HCT116 (cell line): ENCODE results near the gene CCL17. TPM values are rescaled to one million over a fixed set of nuclear protein-coding genes. Genes with fewer than 3 reads are reported as not detected.

ENCODE experiments used
- ATAC-seq: fragments of 200-7000 bp; cut with Tn5 transposase; 2 replicates; pipeline ENCODE4 v1.9.1; 2020; ENCODE audit warnings: mild to moderate bottlenecking, moderate library complexity
- BruUV-seq: library from RNA; stranded (reverse); fragments of 400-500 nt; replicated peaks from 2 replicates; lab custom pipeline; 2021; lab: Mats Ljungman, UMichigan
- CTCF ChIA-PET: fragments of 300-600 bp; sonication (Branson Sonifier 250); formaldehyde crosslinking; loops from one replicate; lab custom pipeline; 2021; ENCODE audit warnings: antibody characterized with exemption; lab: Charles Lee
- POLR2A ChIA-PET: fragments of 300-600, 350-600 bp; sonication (Branson Sonifier 250); formaldehyde crosslinking; loops from one replicate; lab custom pipeline; 2021; ENCODE audit warnings: antibody characterized with exemption; lab: Charles Lee
- RAD21 ChIA-PET, 2 experiments: fragments of 300-600 bp; sonication (Branson Sonifier 250); formaldehyde crosslinking; loops; one replicate each; lab custom pipeline; 2023; ENCODE audit warnings: low total read pairs in 2 of 2; ENCODE audit not compliant: uncharacterized antibody in 2 of 2, unreplicated experiment in 2 of 2, low non-redundant PET in 1 of 2; lab: Charles Lee
- DNase-seq: peaks from one replicate; pipeline ENCODE4 v3.0.0-alpha.2; 2010; ENCODE audit warnings: low read depth, low spot score
- H2AFZ ChIP-seq: fragments of 200-600 bp; shearing (Covaris generic), sonication (generic); 2 replicates; pipeline ENCODE4 v1.6.1; 2017; ENCODE audit warnings: low read depth, mixed run types, mixed read lengths, antibody characterized with exemption, low read length; ENCODE audit not compliant: poor library complexity, severe bottlenecking
- H3K27ac ChIP-seq: 2 replicates; pipeline ENCODE4 v1.5.1; 2012; ENCODE audit warnings: low read depth, low read length
- H3K27me3 ChIP-seq: fragments of 200-600 bp; sonication (generic); 2 replicates; pipeline ENCODE4 v1.6.1; 2016; ENCODE audit warnings: mixed run types, low read length, mixed read lengths; ENCODE audit not compliant: insufficient read depth
- H3K36me3 ChIP-seq, 2 experiments: fragments of 200-500 bp in 1 of 2; fragments of 200-600 bp in 1 of 2; sonication (Bioruptor generic) in 1 of 2; sonication (generic) in 1 of 2; 2 replicates each; pipeline versions ENCODE4 v1.5.1 to v1.6.1; 2014 to 2016; ENCODE audit warnings: low read length in 2 of 2, inconsistent platforms in 1 of 2, mixed read lengths in 1 of 2, mixed run types in 1 of 2; ENCODE audit not compliant: insufficient read depth in 2 of 2, control insufficient read depth in 1 of 2
- H3K4me1 ChIP-seq, 2 experiments: fragments of 200-600 bp in 1 of 2; sonication (generic) in 1 of 2; 2 replicates each; pipeline versions ENCODE4 v1.5.1 to v1.6.1; 2012 to 2017; ENCODE audit warnings: low read length in 2 of 2, inconsistent platforms in 1 of 2, mild to moderate bottlenecking in 1 of 2, mixed read lengths in 1 of 2, mixed run types in 1 of 2, moderate library complexity in 1 of 2; ENCODE audit not compliant: insufficient read depth in 2 of 2, control insufficient read depth in 1 of 2
- H3K4me2 ChIP-seq: fragments of 200-600 bp; sonication (generic); 2 replicates; pipeline ENCODE4 v1.6.1; 2017; ENCODE audit warnings: mixed run types, low read length, mixed read lengths
- H3K4me3 ChIP-seq, 2 experiments: fragments of 200-600 bp in 1 of 2; sonication (generic) in 1 of 2; replicated peaks in 1 of 2; 2 replicates each; pipeline ENCODE4 v1.5.1; 2011 to 2016; ENCODE audit warnings: low read length in 2 of 2, control low read depth in 1 of 2, low read depth in 1 of 2, mild to moderate bottlenecking in 1 of 2, mixed read lengths in 1 of 2, mixed run types in 1 of 2
- H3K79me2 ChIP-seq: fragments of 200-600 bp; sonication (generic); 2 replicates; pipeline ENCODE4 v1.6.1; 2017; ENCODE audit warnings: mild to moderate bottlenecking, mixed run types, low read length, moderate library complexity, mixed read lengths; ENCODE audit not compliant: insufficient read depth
- H3K9ac ChIP-seq: fragments of 200-600 bp; sonication (generic); 2 replicates; pipeline ENCODE4 v1.6.1; 2016; ENCODE audit warnings: low read length, mixed read lengths
- H3K9me2 ChIP-seq: fragments of 200-600 bp; sonication (generic), shearing (Covaris generic); 2 replicates; pipeline ENCODE4 v1.6.1; 2017; ENCODE audit warnings: mixed run types, mild to moderate bottlenecking, moderate library complexity; ENCODE audit not compliant: insufficient read depth
- H3K9me3 ChIP-seq, 2 experiments: fragments of 200-500 bp in 1 of 2; fragments of 200-600 bp in 1 of 2; sonication (Bioruptor generic) in 1 of 2; sonication (generic) in 1 of 2; 2 replicates each; pipeline ENCODE4 v1.6.1; 2014 to 2017; ENCODE audit warnings: low read length in 2 of 2, mixed read lengths in 2 of 2, inconsistent platforms in 1 of 2, low read depth in 1 of 2, mild to moderate bottlenecking in 1 of 2, mixed run types in 1 of 2, moderate library complexity in 1 of 2; ENCODE audit not compliant: control insufficient read depth in 1 of 2, insufficient read depth in 1 of 2
- H4K20me1 ChIP-seq: fragments of 200-600 bp; sonication (generic), shearing (Covaris generic); 2 replicates; pipeline ENCODE4 v1.6.1; 2017; ENCODE audit warnings: mixed run types, mild to moderate bottlenecking, moderate library complexity; ENCODE audit not compliant: insufficient read depth
- ATF3 ChIP-seq: IDR thresholded peaks from 2 replicates; pipeline ENCODE4 v1.6.1; 2012
- CBX3 ChIP-seq: IDR thresholded peaks from 2 replicates; pipeline ENCODE4 v1.6.1; 2012; ENCODE audit warnings: low read depth
- EGR1 ChIP-seq: IDR thresholded peaks from 2 replicates; pipeline ENCODE4 v1.6.1; 2012; ENCODE audit warnings: low read depth
- ELF1 ChIP-seq: IDR thresholded peaks from 2 replicates; pipeline ENCODE4 v1.6.1; 2012; ENCODE audit warnings: low read depth, borderline replicate concordance
- EZH2 ChIP-seq: fragments of 200-600 bp; sonication (generic); IDR thresholded peaks from 2 replicates; pipeline ENCODE4 v1.6.1; 2017; ENCODE audit warnings: antibody characterized with exemption, mixed run types
- POLR2A ChIP-seq: IDR thresholded peaks from 2 replicates; pipeline ENCODE4 v1.7.0; 2011; ENCODE audit warnings: borderline replicate concordance; ENCODE audit not compliant: insufficient read depth, insufficient read length; ENCODE audit errors: extremely low read depth
- POLR2AphosphoS5 ChIP-seq: IDR thresholded peaks from 2 replicates; pipeline ENCODE4 v1.6.1; 2011; ENCODE audit warnings: mild to moderate bottlenecking, low read depth, low read length, moderate library complexity
- REST ChIP-seq: IDR thresholded peaks from 2 replicates; pipeline ENCODE4 v1.6.1; 2012; ENCODE audit warnings: low read depth
- TCF7L2 ChIP-seq: IDR thresholded peaks from 2 replicates; pipeline ENCODE4 v1.7.0; 2011; ENCODE audit warnings: borderline replicate concordance, inconsistent platforms; ENCODE audit not compliant: insufficient read depth, insufficient read length; ENCODE audit errors: extremely low read depth
- YY1 ChIP-seq: IDR thresholded peaks from 2 replicates; pipeline ENCODE4 v1.6.1; 2011; ENCODE audit warnings: low read length, low read depth, moderate library complexity, mild to moderate bottlenecking; ENCODE audit not compliant: insufficient replicate concordance; ENCODE audit errors: extremely low read depth
- ZNF274 ChIP-seq: fragments of 200-500 bp; sonication (Bioruptor generic); IDR thresholded peaks from 2 replicates; pipeline ENCODE4 v1.6.1; 2014; ENCODE audit warnings: mild to moderate bottlenecking, low read depth, low read length, inconsistent platforms
- intact Hi-C: fragments of 100-400 bp; cut with micrococcal nuclease; formaldehyde crosslinking; loops from 2 replicates; pipeline ENCODE4 v1.10.0; 2022
- total RNA-seq: library from RNA; stranded (reverse); gene quantifications from one replicate; pipeline ENCODE4 v1.2.1, GENCODE V29; 2021; ENCODE audit not compliant: unreplicated experiment

Gene CCL17
- total RNA-seq, 1 experiment from 2014 or later: not detected

GRCh38 chr16:57391300-57391699 is 13.3 kb upstream of the CCL17 start:
- Histone ChIP-seq H3K9me2 (no peaks in the 10 kb centered on the region), H3K27me3 (0 out of 2 replicates have a peak, but pooled peaks cover 3% of the 10 kb centered on the region), H3K27ac (no peak overlapping the region), H3K36me3 (no peaks in the 10 kb centered on the region), H3K79me2 (no peaks in the 10 kb centered on the region), H3K4me3 (no peak overlapping the region), H3K9ac (no peak overlapping the region), H3K9me3 (no peaks in the 10 kb centered on the region), H3K4me1 (no peaks in the 10 kb centered on the region), H2AFZ (no peak overlapping the region), H4K20me1 (no peaks in the 10 kb centered on the region), H3K4me2 (no peak overlapping the region)
- no TSS peak for BruUV-seq
- no peak for TF ChIP-seq EZH2
- TF ChIP-seq REST: no peak
- TF ChIP-seq ZNF274: no peak
- no peak for TF ChIP-seq POLR2A
- TF ChIP-seq TCF7L2: no peak
- no peak for TF ChIP-seq ELF1
- no peak for TF ChIP-seq CBX3
- TF ChIP-seq POLR2AphosphoS5: no peak
- TF ChIP-seq ATF3: no peak
- no peak for TF ChIP-seq EGR1
- no peak for TF ChIP-seq YY1
- no peak for DNase-seq
- ChIA-PET RAD21 (no interaction called here), POLR2A (interaction anchor here (0.7 kb wide), 1 partner anchor 402 kb away, joined by 3 read pairs; no protein-coding TSS in a partner anchor), CTCF (interaction anchor here (0.7 to 1.0 kb wide), 2 partner anchors 74 to 478 kb away, joined by 3 read pairs; no protein-coding TSS in a partner anchor)
- ATAC-seq: no peak
- intact Hi-C loops: no loop called here
